ENCODE data around the gene RETN. TPM values are rescaled to one million over a fixed set of nuclear protein-coding genes. Genes with fewer than 3 reads are reported as not detected.

RETN gene
- total RNA-seq, 4 donors from 2014 or later: not detected

GRCh38 chr19:7645656-7646425, 23.0 kb upstream of the RETN start:
- intact Hi-C loops (cut with DNase I; ENCODE audit: low total_unique reads): no loop called here
- TF ChIP-seq CTCF (IDR thresholded peaks at IDR 0.05): no peak
- TF ChIP-seq POLR2A (IDR thresholded peaks at IDR 0.05): no peak
- WGBS, 2 donors: 73 to 80% methylated on average over 20 of the region's 20 CpGs
- no peak for DNase-seq (ENCODE audit: low spot score in 2 of 2)
- no peak overlapping the region for H3K4me3 ChIP-seq (ENCODE audit: low read depth, poor library complexity, severe bottlenecking)

- intact Hi-C loops (cut with DNase I; ENCODE audit: low total_unique reads): no loop called here
- WGBS, 2 donors: 79 to 81% methylated on average over 8 of the region's 8 CpGs
- H3K4me3 ChIP-seq (ENCODE audit: low read depth, poor library complexity, severe bottlenecking): no peak overlapping the region
- TF ChIP-seq POLR2A (IDR thresholded peaks at IDR 0.05) (no peak), CTCF (IDR thresholded peaks at IDR 0.05) (no peak)
- DNase-seq (ENCODE audit: low spot score in 2 of 2): no peak
Observed at GRCh38 chr19:7646426-7646700, 22.5 kb upstream of the RETN start.

- no peak overlapping the region for H3K4me3 ChIP-seq (ENCODE audit: low read depth, poor library complexity, severe bottlenecking)
Observed at GRCh38 chr19:7647156-7647555, 21.7 kb upstream of the RETN start.

GRCh38 chr19:7648265-7649014, 20.4 kb upstream of the RETN start:
- intact Hi-C loops (cut with DNase I; ENCODE audit: low total_unique reads): no loop called here
- H3K4me3 ChIP-seq (ENCODE audit: low read depth, poor library complexity, severe bottlenecking): no peak overlapping the region
- 81 to 86% methylated on average over 14 to 15 of the region's 15 CpGs for WGBS, 2 donors
- DNase-seq (ENCODE audit: low spot score in 2 of 2): no peak
- no peak for TF ChIP-seq CTCF (IDR thresholded peaks at IDR 0.05)
- TF ChIP-seq POLR2A (IDR thresholded peaks at IDR 0.05): no peak

More at GRCh38 chr19:7647156-7647555, 21.7 kb upstream of the RETN start:
- TF ChIP-seq CTCF (IDR thresholded peaks at IDR 0.05) (no peak), POLR2A (IDR thresholded peaks at IDR 0.05) (no peak)
- intact Hi-C loops (cut with DNase I; ENCODE audit: low total_unique reads): no loop called here
- 82 to 93% methylated on average over 13 to 17 of the region's 26 CpGs for WGBS, 2 donors
- DNase-seq (ENCODE audit: low spot score in 2 of 2): no peak

GRCh38 chr19:7650148-7650547, 18.7 kb upstream of the RETN start:
- TF ChIP-seq POLR2A (IDR thresholded peaks at IDR 0.05) (no peak), CTCF (IDR thresholded peaks at IDR 0.05) (no peak)
- WGBS, 2 donors: 37 to 46% methylated on average over 2 of the region's 2 CpGs
- no peak for DNase-seq (ENCODE audit: low spot score in 2 of 2)
- H3K4me3 ChIP-seq (ENCODE audit: low read depth, poor library complexity, severe bottlenecking): no peak overlapping the region
- intact Hi-C loops (cut with DNase I; ENCODE audit: low total_unique reads): no loop called here
